SKM-1 (cell line): Measurements from ENCODE around the gene LRRC56.
A peak's percentile ranks its signal among the peaks of the same experiment; 100 is the strongest.
"Not testable (repeated sequence)": the region's sequence is repeated elsewhere in the genome, so short reads cannot be mapped to it uniquely, and the experiment has no call there.

Source experiments
- DNase-seq: peaks from one replicate; lab custom pipeline; 2025; ENCODE audit not compliant: unreplicated experiment; lab: John Stamatoyannopoulos, UW

Gene LRRC56

GRCh38 chr11:501001-501682 is 36.2 kb upstream of the LRRC56 start:
- DNase-seq, result no peak

- no peak for DNase-seq
These were observed 35.5 kb upstream of the LRRC56 start for GRCh38 chr11:501683-502287.

GRCh38 chr11:502288-503178 is 34.8 kb upstream of the LRRC56 start:
- no peak for DNase-seq

- DNase-seq, result peak; percentile 41
These were observed 33.9 kb upstream of the LRRC56 start for GRCh38 chr11:503179-503981.

GRCh38 chr11:504053-504993 is 33.0 kb upstream of the LRRC56 start:
- DNase-seq, result no peak

GRCh38 chr11:504994-505344 is 32.4 kb upstream of the LRRC56 start:
- DNase-seq, result no peak

GRCh38 chr11:506238-506994 is 30.9 kb upstream of the LRRC56 start:
- DNase-seq, result peak; percentile 86

GRCh38 chr11:506995-507726 is 30.2 kb upstream of the LRRC56 start, which contains the start of gene RNH1:
TSS of gene RNH1 (minus strand) at chr11:507242. CDS start at chr11:502162, 5,080 bp downstream.
- DNase-seq, result peak; percentile 70

GRCh38 chr11:507727-508515 is 29.4 kb upstream of the LRRC56 start:
- DNase-seq, result no peak

- DNase-seq, result no peak
These were observed 28.4 kb upstream of the LRRC56 start for GRCh38 chr11:508956-509355.

- DNase-seq, result no peak
These were observed 24.3 kb upstream of the LRRC56 start for GRCh38 chr11:512761-513595.

GRCh38 chr11:514606-515005 is 22.7 kb upstream of the LRRC56 start:
- DNase-seq, result no peak

GRCh38 chr11:515131-515530 is 22.2 kb upstream of the LRRC56 start:
- no peak for DNase-seq

- DNase-seq, result no peak
These were observed 20.9 kb upstream of the LRRC56 start for GRCh38 chr11:516400-516799.

GRCh38 chr11:516918-517685 is 20.2 kb upstream of the LRRC56 start:
- DNase-seq, result not testable (repeated sequence)
